GM19397 (cell line): ENCODE data around the gene FHL1.

Experiments
- ATAC-seq: cut with Tn5 transposase; IDR thresholded peaks from one replicate; pipeline ENCODE4 v1.9.1; 2021; ENCODE audit warnings: mild to moderate bottlenecking, moderate library complexity; ENCODE audit not compliant: unreplicated experiment

The FHL1 gene

DNA sequence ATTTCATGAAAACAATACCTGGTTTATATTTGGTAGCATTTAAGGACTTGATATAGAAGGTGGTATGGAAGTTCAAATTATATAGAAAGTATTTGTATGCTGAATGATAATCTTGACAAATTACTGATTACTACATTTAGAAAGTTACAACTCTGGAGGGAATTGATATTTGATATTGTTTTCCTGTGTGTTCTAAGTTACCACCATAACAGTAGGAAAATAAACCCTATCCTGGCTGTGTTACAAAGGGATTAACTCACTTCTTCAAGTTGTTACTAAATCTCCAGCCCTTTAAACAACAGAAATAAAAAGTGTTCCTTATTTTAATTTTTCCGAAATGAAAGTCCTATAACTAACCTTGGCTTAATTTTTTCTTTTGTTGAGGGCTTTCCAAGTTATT is 36.6 kb downstream of the FHL1 start:
- ATAC-seq, result no peak

DNA sequence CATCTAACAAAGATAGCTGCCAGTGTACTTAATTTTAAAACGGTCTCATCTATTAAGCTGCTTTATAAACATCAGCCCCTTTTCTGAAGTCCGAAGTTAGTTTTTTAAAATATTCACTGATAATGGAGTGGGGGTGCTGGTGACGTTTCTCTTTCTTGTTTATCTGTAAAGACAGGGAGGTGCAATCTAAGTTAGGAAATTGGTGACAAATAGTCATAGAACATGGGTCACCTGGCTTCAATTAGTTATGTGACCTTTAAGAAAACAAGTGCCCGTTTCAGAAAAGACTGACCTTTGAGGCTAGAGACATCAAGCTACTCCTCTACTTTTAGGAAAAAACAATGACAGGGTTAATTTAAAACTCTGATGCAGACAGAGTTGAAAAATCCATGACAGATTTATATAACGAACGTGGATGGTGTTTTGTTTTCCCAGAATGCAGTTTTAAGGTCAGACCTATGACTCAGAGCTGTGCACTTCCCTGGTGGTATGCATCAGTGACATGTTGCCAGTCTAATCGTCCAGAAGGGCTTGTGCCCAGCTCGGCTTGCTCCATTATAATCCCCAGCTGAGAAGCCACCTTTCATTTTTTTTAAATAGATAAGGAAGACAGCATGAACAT is 38.2 kb downstream of the FHL1 start:
- ATAC-seq, result no peak

DNA sequence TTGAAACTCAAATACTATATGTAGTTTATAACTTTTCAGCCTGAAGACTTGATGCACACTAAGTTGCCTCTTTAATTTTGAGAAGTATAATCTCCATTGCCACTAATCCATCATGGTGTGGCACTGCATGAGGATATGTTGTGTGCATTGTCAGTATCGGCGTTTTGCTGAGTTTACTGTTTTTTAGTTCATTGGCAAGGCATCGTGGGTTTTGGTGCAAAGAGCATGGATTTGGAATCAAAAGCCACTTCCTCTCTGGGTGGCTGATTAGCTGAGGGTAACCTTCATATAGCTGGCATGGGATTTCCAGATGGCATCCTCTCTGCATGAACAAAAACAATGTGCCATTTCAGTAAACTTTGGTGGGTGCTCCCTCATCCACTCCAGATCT is 38.7 kb downstream of the FHL1 start:
- no peak for ATAC-seq

DNA sequence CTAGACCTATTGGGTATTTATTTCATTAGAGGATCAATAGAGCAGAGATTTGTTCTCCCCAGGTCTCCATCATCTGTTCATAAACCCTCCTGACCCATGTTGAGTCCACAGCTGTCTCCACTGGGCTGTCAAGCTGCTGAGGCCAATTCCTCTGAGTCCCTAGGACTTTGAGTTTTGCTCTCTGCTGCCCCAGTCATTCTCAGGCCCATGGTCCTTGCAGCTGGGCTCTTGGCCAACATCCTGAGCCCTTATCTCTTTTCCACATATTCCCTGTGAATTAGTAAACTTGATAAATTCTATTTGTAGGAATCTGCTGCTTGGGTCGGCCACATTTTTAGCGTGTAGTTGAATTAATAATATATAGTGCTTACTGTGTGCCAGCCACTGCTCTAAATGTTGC is 41.9 kb downstream of the FHL1 start:
- ATAC-seq, result no peak

DNA sequence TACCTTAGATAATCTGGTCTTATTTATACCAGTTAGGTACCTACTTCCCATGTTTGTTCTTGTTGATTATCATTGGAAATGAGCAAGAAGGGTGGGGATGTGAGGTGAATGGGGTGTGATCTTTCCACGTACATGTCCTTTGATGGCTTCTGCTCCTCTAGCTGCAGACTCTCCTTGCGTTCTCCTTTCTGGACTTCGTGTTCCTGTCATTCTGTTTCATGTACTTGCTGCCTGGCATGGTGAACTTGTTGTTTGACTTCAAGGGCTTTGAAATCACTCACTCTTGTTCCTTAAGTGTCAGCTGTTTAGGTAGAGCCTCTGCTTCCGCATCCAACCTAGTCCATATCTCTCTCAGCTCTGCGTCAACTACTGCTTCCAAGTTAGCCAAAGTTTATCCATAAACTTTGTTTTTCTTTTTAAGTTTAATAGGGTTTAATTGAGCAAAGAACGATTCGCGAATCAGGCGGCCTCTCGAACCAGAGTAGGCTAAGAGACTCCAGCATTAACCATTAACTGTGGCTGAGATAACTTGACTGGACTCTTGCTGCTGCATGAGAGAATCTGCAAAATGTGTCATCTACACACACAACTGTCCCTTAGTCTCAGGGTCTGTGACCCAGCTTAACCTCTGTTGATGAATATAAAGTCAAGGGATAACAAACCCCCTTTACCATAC is 42.8 kb downstream of the FHL1 start:
- ATAC-seq, result no peak

DNA sequence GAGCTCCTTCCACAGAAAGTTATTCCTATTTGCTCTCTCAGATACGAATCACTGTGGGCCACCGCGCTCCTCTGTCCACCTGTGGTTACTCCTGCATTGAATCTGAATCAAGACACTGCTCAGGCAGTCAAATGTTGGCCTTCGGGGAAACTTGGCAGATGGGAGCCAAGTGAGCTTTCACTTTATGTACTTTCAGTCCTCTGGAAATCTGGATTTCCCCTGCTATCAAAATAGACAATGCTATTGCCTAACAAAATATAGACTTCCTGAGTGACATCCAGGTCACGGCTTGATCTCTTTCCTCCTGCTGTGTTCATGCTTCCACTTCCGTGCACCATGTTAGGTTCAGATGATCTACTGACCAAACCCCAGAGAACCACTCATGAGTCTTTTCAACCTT is 43.8 kb downstream of the FHL1 start:
- ATAC-seq, result no peak

DNA sequence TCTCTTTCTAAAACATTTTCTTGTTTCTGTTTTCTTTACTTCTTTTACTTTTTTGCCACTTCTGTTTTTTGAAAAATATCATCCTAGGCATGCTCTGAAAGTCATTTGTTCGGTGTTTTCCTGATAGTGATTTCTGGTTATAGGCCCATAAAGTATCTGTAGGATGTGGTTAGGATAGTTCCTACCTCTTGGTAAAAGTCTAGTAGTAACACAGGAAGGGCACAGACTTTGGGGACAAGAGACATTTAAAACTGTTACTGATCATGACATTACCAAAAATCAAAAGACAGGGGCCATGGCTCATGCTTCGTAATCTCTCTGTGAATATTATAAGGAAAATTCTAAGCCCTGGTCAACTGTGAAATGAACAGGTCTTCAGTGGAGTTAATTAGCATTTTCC is 44.8 kb downstream of the FHL1 start:
- ATAC-seq, result no peak

DNA sequence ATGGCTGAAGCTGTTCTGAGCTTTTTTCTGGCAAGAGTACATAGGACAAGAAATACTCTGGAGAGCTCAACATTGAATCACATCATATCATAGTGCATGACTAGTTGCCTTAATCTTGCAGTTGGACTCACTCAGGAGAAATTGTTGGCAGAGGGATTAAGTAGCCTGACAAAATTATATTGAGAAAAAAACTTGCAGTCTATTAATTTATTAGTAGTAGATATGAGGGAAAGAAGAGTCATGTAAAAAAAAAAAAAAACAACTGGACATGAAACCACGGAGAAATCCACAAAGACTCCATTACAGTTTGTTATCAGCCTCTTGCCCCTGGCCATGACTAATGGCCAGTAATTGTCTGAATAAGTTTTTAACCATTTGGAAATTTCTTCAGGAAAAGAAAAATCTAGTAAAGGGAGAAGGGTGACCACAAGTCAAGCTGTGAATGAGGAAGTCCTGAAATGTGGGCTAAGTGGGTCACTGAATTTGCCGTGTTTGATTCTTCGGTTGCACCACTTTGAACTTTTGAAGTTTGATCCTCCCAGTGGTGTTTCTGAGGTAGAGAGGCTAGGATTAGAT is 45.6 kb downstream of the FHL1 start:
- ATAC-seq, result no peak

DNA sequence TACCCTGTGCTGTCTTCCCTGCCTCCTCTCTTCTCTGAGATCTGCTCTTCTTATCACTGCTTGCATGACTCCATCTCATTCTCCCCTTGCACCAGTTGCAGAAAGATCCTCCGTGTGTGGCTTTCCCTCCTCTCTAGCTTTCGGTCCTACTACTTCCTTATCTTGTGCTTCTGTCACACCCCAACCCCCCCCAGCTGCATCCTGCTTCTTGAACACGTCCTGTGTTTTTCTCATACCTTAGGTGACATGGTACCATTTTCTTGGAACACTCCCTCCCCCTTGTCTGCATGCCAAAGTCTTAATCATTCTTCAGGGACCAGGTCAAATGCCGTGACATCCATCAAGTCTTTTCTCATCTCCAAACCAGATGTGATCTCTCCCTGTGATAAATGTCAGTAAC is 46.4 kb downstream of the FHL1 start:
- ATAC-seq, result no peak

DNA sequence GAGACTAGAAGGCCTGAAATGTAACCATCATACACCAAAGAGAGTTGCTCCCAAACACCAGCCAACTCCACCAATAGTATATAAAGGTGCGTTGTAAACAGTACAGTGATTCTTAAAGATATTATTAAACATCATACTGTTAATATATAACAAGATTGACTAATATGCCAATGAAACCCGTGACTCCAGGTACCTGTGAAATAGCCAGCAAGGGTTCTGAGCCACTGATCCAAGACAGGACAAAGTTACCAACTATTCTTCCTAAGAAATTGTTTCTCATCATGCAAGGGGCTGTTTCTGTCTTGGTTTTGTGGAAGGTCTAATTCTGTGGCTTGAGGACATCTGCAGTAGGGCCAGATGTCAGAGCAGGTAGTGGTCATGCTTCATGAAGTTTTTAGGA is 47.2 kb downstream of the FHL1 start:
- ATAC-seq, result no peak

DNA sequence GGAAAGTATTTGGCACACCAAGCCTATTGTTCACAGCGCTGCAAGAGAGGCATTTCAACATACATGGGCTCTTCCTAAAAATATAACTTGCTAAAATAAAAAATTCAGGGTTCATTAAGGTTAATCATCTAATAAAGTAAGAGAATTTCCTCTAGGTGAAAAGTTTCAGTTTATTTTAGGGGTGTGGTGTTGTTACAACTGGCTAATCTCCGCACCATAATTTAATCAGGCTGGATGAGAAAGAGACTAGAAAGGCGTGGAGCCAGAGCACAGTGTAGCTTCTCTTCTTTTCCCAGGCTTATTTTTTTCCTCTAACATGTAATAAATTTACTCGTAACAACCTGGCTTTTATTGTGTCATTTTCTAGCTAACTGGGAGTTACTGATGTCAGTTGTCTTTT is 47.9 kb downstream of the FHL1 start:
- no peak for ATAC-seq

DNA sequence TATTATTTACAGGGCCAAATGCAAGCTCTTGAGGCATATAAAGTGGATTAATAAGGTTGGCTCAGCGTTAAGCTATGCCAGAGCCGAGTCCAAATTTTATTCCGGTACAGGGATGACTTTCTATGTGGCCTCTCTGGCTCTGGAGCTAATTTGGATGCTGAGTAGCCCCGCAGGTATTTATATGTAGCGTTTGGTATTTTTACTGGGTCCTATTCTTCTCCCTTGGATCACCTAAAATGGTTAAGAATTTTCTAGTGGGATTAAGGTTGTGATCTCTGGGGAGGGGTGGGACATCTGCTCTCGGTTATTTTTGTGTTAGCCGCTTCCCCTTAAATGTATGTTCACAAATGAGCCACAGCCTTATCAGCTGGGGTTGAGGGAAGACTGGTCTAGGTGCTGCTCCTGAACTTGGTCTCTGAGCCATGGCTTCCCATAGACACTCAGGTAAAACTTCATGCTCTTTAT is 49.4 kb downstream of the FHL1 start:
- no peak for ATAC-seq

DNA sequence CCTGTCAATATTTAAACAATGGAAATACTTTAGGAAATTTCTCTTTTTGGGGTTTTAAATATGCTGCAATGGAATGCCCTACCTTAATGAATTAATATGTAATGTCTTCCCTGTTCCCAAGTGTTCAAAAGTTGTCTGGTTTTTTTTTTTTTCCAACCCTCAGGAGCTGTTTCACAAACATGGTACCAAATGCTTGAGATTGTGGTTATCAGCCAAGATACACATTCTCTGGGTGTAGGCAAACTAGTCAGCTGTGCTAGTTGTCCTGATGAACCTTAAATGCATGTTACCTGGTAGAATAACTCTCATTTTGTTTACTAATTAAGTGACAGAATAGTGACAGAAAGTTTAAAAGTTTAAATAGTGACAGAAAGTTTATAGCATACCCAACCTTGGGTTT is 50.7 kb downstream of the FHL1 start:
- no peak for ATAC-seq

DNA sequence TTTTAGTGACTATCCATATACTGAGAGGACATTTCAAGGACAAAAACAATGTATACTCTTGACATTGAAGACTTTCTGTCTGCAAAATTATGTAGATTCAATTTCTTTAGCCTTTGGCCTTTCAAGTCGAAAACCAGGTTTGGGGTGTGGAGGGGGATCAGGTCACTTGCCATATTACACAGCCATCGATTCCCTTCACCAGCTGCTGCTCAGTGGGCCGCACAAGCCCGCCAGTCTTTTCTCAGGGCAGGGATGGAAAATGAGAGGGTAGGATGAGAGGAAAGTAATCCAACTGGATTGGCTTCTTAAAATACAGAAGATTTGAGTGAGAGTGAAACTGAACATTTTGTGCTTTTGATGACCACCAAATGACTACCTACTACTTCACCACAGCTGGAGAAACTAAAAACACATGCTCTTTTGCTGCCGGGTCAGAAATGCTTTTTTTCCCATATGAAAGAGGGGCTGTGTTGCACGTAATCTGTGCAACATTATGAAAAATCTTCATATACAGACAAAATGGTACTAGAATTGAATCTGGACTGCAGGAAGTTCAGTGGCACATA is 51.4 kb downstream of the FHL1 start:
- no peak for ATAC-seq

DNA sequence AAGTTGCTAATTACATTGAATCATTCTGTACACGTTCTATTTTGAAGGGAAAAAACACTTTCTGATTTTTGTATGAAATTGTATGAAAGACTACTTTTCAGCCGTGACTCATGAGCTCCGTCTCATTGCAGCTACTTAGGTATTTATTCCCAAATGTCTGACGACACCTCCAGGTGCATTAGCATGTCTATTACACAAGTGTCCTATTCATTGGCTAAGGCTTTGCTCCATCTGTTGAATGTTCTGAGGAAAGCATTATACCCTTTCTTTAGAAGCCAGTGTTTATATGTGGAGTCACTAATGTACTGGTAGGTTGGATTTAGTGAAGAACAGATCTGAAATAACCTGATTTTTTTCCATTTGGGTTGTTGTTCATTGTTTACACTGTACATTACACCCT is 52.0 kb downstream of the FHL1 start:
- no peak for ATAC-seq

DNA sequence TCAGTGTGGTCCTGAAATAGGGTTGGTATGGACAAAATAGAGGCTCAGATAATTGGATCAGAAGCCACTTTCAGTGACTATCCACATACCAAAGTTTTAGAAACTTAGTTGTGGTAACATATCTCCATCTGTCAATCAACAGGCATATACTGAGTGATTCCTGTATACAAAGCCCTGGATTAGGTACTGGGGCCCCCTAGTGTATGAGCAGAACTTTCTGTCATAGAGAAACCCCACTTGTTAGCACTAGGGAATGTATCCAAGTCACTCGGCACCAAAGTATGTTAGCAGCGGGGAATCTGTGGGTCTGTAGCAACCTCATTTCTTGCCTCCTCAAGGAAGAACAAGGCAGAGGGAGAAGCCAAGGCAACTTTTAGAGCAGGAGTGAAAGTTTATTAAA is 53.1 kb downstream of the FHL1 start:
- no peak for ATAC-seq

DNA sequence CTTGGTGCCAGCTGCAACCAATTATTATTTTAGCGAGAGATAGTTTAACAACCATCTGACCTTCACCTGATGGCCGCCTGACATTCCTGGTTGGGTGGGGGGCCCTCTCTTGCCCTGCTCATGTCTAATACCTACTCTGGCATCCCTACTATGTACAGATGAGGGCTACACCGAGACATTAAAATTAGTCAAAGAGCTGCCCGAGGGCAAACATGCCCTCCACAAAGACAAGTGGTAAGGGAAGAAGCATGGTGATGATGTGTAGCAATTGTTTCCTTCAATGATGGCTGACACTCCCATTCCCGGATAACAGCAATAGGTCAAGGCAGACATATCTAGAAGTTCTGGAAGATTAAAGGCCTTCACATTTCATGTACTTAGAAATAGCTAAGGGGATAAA is 54.3 kb downstream of the FHL1 start:
- ATAC-seq, result no peak

DNA sequence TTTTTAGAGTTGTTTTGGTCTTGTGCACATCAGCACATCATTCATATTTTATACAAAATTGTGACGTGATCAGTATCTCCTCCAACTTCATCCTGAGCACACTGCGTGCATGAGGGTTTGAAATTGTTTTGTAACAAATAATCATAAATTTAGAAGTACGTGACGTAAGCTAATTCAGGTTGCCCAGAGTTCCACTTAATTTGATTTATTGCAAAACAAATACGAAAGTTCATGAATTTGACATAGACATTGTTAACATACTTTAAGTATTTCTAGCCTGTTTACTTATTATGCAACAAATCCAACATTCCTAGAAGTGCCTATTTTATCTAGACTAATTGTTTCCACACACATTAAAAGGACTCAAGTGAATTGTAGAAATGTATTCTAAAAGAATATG is 55.6 kb downstream of the FHL1 start:
- no peak for ATAC-seq

DNA sequence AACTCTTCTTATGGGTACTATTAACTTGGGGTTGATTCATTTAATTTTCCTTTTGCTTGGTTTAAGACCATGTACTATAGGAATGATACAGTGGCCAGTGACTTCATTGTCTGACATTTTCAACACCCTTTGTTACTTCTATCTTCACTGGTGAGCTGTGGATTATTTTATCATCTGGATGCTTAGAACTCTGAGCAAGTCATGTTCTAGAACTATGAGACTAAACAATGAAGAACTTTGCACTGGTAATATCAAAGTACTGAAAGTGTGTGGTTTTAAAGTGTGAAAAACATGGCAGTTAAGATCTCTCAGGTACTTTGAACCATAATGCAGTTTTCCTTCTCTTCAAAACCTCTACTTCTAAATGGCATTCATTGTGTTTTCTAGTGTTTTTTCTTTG is 56.1 kb downstream of the FHL1 start:
- ATAC-seq, result no peak

DNA sequence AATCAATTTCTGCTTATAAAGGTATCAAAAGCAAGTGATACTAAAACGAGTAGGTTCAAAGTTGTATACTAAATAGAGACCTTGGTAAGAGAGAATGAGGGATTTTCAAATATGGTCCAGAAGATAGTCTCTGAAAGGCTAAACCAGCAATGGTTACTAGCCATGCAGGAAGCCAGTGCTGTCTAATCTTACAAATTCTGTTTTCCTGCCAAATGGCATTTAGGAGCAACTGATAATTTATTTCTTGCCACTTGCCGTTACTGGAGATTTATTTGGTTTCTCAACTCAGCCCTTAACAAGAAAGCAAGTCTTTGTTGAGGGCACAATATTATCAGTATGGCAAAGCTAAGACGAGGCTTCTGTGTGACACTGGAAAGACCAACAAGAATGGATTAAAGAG is 56.6 kb downstream of the FHL1 start:
- no peak for ATAC-seq

DNA sequence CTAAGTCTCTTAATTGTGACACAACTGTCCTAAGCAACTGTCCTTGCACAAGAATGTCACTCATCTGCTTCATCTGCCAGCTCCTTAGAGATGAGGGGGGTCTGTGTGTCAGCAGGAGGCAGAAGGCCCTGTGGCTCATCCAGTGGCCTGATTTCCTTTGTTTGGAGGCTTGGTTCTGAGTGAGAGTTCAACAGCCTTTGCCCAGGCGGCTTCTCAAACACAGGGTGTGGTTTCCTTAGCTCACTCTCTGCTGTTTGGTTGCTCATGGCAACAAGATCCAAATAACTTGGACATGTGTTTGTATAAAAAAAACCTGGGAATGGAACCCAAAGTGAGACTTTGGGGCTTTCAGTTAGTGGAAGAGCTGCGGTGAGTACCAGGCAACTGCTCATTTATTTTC is 57.2 kb downstream of the FHL1 start:
- ATAC-seq, result no peak

DNA sequence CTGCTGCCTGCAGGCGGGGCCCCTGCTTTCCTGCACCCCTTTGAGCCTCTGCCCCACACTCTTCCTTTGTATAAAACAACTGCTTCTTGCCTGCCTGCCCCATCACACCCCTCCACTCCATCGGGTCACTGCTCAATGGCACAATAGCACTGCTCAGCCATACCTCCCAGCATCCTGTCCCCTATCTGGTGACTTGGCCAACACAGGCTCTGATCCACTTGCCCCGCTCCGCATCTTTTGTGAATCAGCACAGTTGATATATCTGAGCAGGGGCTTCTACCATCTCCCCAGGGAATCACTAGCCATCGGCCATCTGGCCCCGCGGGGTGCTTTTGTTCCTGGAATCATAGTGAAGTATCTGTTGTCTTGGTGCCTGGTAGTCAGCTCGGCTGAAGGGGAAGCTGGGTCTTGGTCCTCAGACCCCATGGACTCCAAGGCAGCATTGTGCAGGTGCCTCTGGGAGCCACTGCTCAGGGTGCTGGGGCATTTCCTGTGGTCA is 58.6 kb downstream of the FHL1 start:
- no peak for ATAC-seq
